IPS-18c (cell line): ENCODE measurements around the gene HOXA9.
A peak's percentile ranks its signal among the peaks of the same experiment; 100 is the strongest.

ENCODE experiments used
- H3K4me3 ChIP-seq: 2 replicates; pipeline ENCODE4 v1.7.0; 2013; ENCODE audit warnings: low read depth, mild to moderate bottlenecking, low read length, moderate library complexity; ENCODE audit not compliant: insufficient read depth
- H3K9me3 ChIP-seq: one replicate; pipeline ENCODE4 v1.6.1; 2013; ENCODE audit warnings: mild to moderate bottlenecking, low read length, moderate library complexity; ENCODE audit not compliant: control insufficient read depth, insufficient read depth

Gene HOXA9

DNA sequence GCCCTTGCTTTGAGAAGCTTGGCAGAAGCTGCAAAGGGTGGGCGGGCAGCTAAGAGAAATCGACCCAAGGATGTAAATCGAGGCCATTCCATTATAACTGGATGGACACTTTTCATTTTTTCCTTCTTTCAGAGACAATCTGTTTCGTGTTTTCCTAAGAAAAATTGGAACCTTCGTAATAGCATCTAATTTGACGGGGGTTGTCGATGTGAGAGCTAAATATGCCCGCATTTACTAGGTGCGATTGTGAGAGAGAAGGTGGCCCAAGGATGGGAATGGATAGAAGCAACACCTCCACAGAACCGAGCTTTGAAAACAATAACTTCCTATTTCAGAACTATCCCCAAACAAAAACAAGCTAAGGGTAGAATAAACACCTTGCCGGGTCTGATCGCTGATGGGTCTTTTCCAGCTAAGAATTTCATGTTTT, 33.9 kb downstream of the HOXA9 start:
- H3K9me3 ChIP-seq: no peaks in the 10 kb centered on the region
- no peak overlapping the region for H3K4me3 ChIP-seq

DNA sequence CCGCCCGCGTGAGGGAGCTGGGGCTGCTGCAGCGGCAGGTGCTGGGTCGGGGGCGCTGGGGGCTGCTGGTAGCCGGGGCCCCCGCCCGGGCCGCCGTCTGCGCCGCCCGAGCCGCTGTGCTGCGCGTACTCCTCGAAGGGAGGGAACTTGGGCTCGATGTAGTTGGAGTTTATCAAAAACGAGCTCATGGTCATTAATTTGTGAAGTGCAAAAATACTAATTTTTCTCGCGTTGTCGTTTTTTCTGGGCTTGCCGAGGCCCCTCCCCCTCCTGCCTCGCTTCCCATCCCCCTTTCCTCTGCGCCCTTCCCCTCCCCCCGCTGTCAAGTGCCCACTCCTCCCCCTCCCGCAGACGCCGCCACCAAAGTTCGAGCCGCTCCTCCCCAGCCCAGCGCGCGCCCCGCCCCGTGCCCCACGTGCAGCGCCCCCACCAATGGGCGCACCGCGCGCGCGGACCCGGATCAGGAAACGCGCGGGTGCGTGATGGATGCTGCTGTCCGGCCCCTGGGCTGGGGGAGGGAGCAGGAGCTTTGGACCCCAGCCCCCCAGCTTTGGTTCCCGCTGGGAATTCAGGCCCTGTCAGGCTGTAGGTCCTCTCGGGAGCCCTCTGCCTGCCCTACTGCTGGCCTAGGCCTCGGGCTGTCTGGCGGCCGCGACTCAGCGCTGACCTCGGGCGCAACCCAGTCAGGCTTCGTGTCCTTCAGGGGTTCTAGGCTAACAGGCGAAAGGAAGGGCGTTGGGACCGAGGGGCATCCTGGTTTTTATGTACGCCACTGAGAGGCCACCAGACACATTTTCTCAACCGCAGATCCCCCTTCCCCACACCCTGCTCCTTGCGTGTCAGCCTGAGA, 34.6 kb downstream of the HOXA9 start, which contains the start of gene HOXA4:
HOXA4 (minus strand) TSS at position 218 of the 850 bp plus-strand sequence; CDS start at position 194, 24 bp downstream.
- Histone ChIP-seq H3K9me3 (no peaks in the 10 kb centered on the region), H3K4me3 (peak within 1 kb of the TSS; percentile 57)

DNA sequence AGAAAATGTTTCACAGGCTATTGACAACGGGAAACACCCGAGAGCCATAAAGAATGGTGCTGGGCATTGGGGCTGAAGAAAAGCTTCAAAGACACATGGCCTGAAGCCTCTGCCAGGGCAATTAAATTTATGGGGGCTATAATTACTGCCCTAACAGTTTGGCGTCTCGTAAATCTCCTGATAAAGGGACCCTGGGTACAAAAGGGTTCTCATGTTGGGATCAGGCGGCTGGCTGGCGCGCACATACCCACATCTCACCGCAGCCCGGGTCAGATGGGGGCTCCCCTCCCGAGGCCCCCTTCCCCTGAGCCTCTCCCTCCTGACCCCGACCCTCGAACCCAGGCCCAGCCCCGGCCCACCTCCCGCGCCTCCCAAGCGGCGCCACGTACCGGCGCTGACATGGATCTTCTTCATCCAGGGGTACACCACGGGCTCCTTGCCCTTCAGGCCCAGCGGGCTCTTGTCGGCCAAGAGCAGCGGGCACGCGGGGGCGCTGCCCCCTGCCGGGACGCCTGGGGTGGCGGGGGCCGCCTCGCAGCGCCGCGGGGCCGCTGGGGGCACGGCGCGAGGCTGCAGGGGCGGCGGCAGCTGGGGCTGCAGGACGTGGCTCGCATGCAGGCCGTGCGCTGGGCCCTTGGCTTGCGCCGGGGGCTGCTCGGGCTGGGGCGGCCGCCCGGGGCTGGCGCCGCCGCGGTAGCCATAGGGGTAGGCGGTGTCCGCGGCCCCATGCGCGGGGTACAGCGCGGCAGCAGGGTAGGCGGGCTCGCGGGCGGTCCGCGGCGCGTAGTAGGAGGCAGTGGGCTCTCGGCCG, 35.4 kb downstream of the HOXA9 start:
- Histone ChIP-seq H3K4me3 (peak overlapping the region; percentile 57; the same call in 1 of the 2 replicates), H3K9me3 (peaks cover 2% of the 10 kb centered on the region)

DNA sequence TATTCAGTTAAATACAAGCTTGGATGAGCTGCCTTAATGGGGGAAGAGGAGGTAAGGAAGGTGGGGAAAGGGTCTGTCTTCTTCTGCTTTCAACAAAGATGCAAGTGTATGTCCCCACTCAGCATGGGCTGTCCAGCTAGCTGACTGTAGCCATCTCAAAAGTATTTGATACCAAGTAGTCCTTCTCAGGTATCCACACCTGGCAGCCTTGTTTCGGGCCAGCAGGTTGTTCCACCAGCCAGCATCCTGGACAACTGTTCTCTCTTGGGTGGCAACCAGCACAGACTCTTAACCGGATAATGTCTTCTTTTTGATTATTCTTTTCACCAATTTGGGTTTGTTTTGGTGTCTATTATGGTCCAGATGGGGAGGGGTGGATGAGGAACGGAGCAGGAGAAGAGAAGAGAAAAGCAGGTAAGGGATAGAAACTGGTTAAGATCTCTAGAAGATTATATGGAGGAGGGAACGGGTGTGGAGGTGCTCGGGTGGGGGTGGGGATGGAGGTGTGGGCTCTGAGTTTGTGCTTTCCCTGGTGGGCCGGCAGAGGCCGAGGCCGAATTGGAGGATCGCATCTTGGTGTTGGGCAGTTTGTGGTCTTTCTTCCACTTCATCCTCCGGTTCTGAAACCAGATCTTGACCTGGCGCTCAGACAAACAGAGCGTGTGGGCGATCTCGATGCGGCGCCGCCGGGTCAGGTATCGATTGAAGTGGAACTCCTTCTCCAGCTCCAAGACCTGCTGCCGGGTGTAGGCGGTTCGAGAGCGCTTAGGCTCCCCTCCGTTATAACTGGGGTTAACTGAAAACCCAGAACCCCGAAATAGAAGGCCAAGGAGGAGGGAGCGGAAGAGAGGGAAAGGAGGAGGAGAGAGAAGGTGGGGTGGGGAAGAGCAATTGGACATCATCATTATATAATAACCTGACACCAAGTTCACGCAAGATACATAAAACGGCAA, 36.3 kb downstream of the HOXA9 start:
- Histone ChIP-seq H3K9me3 (peaks cover 2% of the 10 kb centered on the region), H3K4me3 (no peak overlapping the region)

DNA sequence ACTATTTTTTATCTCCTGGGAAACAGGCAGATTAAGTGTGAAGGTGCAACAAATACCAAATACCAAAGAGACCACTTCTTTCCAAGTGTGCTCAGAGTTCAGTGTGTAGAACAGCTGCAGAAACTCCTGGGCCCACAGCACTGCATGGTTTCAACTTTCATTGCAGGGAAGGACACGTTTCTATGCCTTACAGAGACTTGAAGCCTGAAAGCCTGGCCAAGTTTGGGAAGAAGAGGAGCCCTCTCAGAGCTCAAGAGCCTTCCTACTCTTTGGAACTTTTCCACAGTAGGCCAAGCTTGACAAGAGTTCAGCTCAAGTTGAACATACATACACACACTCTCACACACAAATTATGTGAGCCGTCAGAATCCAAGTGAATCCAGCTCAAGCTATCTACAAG, 37.3 kb downstream of the HOXA9 start:
- Histone ChIP-seq H3K4me3 (no peak overlapping the region), H3K9me3 (peaks cover 2% of the 10 kb centered on the region)

DNA sequence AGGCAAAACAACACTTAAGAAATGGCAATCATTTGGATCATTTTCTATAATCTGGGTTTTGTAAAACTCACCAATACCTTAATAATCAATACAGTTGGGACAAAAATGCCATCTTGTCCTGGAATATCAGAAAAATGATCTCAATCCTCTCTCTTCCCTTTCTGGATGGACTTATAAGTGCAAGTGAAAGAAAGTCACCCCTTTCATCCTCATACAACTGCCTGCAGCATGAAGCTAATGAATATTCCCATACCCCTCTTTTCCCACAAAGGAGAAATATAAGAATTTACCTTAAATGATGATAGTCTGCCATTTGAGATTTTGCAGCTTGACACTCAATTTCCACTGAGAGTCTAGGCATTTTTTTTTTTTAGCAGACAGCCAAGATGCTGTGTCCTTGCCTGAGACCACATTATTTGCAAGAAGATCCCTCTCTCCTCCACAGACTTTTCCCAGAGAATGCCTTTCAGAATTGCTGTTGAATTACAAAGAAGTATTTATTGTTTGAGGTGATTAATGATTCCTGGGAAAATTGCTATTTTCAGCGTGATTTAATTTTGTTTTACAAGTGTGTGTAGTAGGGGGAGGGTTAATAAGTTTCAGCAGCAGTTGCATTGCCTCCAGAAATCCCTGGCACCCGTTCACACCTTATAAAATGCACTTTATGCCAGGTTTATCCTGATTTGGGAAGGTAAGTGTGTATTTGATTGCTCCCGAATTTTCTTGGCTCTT, 38.6 kb downstream of the HOXA9 start:
- Histone ChIP-seq H3K4me3 (no peak overlapping the region), H3K9me3 (peaks cover 2% of the 10 kb centered on the region)

DNA sequence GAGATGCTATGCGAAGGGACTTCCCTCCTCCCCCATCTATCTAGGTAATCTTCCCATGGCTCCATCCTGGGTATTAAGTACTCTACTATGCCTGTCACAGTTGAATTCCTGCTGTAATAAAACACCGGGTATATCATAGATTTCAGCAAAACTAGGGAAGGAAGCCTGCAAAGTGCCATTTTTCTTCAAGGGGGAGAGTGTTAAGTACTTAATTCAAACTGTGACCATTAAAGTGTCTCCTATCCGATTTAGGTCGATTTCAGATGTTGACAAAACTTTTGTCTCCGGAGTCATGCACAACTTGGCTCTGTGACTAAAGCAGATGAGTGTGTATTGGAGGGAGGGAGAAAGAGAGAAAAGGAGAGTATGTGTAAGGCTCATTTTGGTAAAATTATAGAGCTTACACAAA, 39.3 kb downstream of the HOXA9 start:
- H3K4me3 ChIP-seq: no peak overlapping the region

DNA sequence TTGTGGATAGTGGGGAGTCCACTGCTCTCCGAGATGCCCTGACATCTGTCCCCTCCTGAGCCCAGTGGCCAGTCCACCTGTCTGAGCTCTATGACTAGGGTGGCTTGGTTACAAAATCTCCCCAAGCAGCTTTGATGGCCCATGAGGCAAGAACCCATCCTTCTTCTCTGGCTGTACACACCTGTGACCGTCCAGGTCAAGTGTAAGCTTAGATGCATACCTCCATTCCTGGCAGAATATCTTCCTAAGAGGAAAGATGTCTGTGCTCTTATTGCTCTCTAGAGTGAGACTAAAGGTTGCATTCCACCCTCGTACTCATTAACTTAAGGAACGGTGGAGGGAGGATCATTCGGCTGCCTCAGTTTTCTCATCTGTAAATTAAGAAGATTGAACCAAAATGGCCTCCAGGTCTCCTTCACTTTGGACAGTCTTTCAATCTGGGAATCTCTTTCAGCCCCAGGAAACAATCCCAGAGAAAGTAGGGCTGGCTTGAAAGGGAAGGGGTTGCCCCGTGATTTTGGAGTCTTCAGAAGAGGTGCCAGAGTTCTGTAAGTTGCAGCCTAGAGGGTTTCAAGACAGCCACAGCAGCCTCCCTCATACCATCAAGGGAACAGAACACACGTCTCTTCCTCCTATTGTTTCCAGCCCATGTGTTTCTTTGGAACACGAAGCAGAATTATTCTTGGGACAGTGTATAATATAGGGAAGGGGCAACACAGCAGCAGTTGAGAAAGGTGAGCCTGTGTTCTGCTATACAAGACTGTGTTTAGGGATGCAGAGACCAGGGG, 40.2 kb downstream of the HOXA9 start:
- H3K9me3 ChIP-seq: peaks cover 2% of the 10 kb centered on the region
- H3K4me3 ChIP-seq: no peak overlapping the region

More for the DNA sequence above, 39.3 kb downstream of the HOXA9 start:
- peaks cover 2% of the 10 kb centered on the region for H3K9me3 ChIP-seq

DNA sequence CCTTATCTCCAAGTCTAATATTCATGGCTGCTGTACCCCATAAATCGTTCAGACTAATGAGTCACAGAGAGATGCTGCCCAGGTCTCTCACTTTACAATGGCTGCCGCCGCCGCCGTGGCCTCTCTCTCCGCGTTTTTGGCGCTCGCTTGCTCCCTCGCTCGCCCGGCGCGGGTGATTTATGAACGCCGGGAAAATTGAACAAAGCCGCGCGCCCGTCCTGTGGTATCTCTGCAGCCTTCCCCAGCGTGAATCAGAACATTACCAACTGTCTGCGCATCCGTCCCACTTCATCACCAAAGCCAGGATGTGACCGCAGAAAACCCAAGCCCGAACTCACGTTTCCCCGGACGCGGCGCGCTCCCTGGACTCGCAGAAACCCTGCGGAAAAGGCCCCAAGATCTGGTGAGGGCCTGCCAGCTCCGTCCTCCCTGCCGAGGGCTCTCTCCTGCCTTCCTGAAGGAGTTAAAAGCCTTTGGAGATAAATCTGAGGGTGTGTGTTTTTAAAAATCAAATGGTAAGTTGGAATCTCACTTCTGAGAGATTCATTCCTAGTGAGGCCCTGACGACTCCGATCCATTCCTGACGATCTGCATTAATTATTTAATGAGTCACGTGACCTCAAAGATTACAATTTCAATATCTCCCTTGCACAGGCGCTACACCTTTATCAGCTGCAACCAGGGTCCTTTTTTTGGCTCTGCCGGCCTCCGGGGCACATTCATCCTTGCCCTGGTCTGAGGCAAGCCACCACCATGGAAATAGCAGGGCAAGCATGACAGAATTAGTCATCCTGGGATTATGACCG, 41.0 kb downstream of the HOXA9 start:
- peaks cover 2% of the 10 kb centered on the region for H3K9me3 ChIP-seq

DNA sequence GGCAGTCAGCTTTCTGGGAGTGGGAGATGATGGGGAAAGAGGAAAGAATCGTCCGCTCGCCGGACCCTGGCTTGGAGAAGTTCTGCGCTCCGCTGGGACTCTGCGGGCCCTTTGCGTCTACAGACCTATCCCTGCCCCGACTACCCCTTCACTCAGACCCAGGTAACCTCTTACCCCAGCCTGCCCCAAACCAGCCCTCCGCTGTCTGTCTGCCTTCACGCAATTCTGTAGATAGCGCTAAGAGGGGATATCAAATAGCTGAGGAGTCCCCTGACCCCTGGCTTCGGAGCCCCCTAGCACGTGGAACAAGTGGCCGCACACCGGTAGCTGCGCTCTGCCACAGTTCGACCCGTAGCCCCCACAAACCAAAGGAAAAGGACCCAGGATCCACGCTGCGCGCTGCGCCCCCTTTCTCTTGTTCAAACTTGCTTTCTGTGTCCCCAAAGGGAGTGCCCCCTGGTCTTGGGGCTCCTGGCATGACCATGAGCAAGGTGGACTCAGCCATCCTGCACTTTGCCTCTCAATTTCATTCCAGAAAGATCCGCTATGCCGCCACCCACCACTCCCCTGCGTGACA, 41.8 kb downstream of the HOXA9 start:
- H3K4me3 ChIP-seq: no peak overlapping the region
- peaks cover 2% of the 10 kb centered on the region for H3K9me3 ChIP-seq

More for the DNA sequence above, 41.0 kb downstream of the HOXA9 start:
- no peak overlapping the region; the same call in 1 of the 2 replicates for H3K4me3 ChIP-seq

DNA sequence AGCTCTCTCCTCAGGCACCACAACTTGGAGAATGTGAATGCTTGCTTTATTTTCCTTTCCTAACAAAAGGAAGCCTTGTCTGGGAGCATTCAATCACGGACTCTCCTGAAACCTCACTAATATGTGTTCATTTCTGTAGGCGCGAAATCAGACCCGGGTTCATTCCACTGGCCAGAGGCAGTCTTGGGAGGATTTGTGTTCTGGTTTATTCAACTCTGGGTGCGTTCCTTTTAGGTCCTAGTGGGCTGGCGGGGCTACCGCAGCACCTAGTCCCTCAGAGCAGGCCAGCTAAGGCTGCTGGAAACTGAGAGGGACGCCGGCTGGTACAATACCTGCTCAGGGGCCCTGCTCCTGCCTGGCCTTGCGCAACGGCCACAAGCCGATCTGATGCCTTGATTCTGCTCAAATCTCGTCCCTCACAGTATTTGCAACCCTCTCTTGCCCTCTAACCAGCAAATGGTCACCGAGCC, 42.3 kb downstream of the HOXA9 start:
- Histone ChIP-seq H3K4me3 (no peak overlapping the region), H3K9me3 (peaks cover 2% of the 10 kb centered on the region)

DNA sequence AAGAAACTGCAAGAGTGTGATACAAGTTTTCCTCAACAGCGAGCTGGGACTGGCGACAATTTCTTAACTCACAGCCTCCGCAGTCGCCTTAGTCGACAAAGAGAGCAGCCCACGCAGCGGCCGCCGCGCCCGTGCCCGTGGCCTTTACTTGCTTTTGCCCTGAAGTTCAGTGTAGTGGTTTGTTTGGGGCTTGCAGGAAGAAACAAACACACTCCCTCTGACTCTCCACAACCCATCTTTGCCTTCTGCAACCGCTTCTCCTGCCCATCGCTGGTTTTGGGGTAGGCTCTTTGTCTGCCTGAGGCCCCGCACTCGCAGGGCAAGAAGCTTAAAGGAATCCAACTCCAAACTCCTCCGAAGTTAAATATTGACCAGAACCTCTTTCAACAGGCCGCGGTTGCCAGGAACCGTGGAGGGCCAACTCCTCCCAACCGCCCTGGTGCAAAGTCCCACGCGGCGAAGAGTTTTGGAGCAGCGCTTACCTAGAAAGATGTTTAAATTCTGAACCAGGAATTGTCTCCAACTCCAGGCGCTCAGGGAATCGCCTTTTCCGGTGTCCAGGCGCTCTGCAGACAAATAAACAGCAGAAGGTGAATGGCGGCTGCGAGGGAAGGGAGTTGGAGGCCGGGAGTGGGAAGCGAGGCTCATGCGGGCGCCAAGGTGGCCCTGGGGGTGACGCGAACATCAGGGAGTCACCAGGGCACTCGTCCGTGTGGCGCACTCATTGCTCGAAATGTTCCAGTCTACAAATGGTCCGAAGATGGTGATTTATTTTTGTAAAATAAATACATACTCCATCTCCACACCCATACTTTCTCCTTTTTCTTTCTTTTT, 43.0 kb downstream of the HOXA9 start:
- peaks cover 2% of the 10 kb centered on the region for H3K9me3 ChIP-seq
- H3K4me3 ChIP-seq: no peak overlapping the region

DNA sequence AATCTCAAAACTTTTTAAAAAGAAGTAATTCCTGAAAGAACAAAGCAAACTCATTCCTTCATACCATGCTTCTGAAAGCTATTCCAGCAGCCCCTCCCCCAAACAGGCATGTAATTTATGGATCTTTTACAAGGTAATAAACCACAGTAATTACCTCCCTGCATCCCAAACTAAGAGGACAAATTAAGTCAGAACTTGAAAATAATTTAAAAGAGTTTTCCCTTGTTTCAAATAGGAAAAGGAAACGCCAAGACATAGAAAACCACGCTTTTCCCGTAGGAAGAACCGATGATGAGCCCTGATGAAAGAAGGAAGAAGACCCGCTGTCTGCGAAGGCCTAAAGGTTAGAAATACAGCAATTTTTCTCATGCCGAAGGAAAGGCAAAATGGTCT, 43.7 kb downstream of the HOXA9 start:
- no peak overlapping the region for H3K4me3 ChIP-seq
- H3K9me3 ChIP-seq: peaks cover 2% of the 10 kb centered on the region

DNA sequence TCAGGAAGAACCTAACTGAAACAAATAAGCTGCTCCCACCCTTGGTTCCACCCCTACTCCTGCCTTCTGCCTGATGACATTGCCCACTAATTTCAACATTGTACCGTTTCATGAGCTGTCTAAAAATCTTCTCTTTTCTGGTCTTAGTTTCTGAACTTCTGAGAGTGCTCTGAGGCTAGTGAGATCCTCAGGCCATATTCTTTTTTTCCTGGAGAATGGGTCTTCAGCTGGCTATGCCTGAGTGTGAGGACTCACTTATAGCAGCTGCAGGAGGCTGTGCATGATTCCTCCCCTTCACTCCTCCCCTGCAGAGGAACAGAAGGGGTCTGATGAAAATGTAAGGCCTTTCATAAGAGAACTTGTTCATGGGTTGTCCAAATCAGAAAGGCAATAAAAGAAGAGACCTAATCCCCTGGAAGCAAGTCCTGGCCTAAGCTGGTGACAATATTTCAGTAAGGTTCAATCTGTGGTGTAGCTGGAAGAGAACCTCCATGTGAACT, 45.9 kb downstream of the HOXA9 start:
- Histone ChIP-seq H3K9me3 (peaks cover 10% of the 10 kb centered on the region), H3K4me3 (no peak overlapping the region)
